Measurements from ENCODE around the gene TK1. TPM values are rescaled to one million over a fixed set of nuclear protein-coding genes. Genes with fewer than 3 reads are reported as not detected.
"Not testable (repeated sequence)": the region's sequence is repeated elsewhere in the genome, so short reads cannot be mapped to it uniquely, and the experiment has no call there.

Gene TK1
- total RNA-seq, 1 experiment from 2014 or later: 340 TPM

- Histone ChIP-seq H3K27ac (ENCODE audit: low read length) (no peak overlapping the region), H3K9me3 (ENCODE audit: low read length) (no peaks in the 10 kb centered on the region), H3K36me3 (ENCODE audit: low read depth, low read length) (peaks cover 31% of the 10 kb centered on the region; the same call in 1 of the 2 replicates), H2AFZ (ENCODE audit: low read length) (no peak overlapping the region), H3K9me2 (replicated peaks; ENCODE audit: low read length) (no peaks in the 10 kb centered on the region), H3F3A (ENCODE audit: low read length, unreplicated experiment) (peaks cover 23% of the 10 kb centered on the region), H3K27me3 (ENCODE audit: low read length) (no peaks in the 10 kb centered on the region), H4K20me1 (ENCODE audit: low read length) (peaks cover 19% of the 10 kb centered on the region), H3K79me2 (ENCODE audit: low read length) (peaks cover 33% of the 10 kb centered on the region), H3K4me3 (ENCODE audit: low read length) (no peak overlapping the region), H3K4me1 (ENCODE audit: insufficient read depth, low read length) (peaks cover 20% of the 10 kb centered on the region), H3K4me2 (ENCODE audit: low read length) (no peak overlapping the region), H3K9ac (ENCODE audit: low read length) (no peak overlapping the region)
- no peak for DNase-seq
- intact Hi-C loops (cut with micrococcal nuclease): no loop called here
- ChIA-PET POLR2A (ENCODE audit: unreplicated experiment) (interaction anchor here (0.6 kb wide), 1 partner anchor 15 kb away, joined by 3 read pairs; the partner anchor contains the start of genes AFMID and TK1), CTCF (no interaction called here)
- TF ChIP-seq, protein P1, sequence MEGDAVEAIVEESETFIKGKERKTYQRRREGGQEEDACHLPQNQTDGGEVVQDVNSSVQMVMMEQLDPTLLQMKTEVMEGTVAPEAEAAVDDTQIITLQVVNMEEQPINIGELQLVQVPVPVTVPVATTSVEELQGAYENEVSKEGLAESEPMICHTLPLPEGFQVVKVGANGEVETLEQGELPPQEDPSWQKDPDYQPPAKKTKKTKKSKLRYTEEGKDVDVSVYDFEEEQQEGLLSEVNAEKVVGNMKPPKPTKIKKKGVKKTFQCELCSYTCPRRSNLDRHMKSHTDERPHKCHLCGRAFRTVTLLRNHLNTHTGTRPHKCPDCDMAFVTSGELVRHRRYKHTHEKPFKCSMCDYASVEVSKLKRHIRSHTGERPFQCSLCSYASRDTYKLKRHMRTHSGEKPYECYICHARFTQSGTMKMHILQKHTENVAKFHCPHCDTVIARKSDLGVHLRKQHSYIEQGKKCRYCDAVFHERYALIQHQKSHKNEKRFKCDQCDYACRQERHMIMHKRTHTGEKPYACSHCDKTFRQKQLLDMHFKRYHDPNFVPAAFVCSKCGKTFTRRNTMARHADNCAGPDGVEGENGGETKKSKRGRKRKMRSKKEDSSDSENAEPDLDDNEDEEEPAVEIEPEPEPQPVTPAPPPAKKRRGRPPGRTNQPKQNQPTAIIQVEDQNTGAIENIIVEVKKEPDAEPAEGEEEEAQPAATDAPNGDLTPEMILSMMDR (conservative IDR thresholded peaks at IDR 0.05; ENCODE audit: low read depth, low read length): no peak
- TF ChIP-seq EZH2 (IDR thresholded peaks at IDR 0.05; ENCODE audit: low read length, unreplicated experiment) (no peak), EZH2phosphoT487 (IDR thresholded peaks at IDR 0.05; ENCODE audit: borderline replicate concordance, low read length) (no peak)
- no TSS peak for BruUV-seq (replicated peaks)
- ATAC-seq: peak; percentile 8; the same call in 1 of the 2 replicates
Measured at GRCh38 chr17:78172249-78173051, 14.4 kb downstream of the TK1 start.

DNA sequence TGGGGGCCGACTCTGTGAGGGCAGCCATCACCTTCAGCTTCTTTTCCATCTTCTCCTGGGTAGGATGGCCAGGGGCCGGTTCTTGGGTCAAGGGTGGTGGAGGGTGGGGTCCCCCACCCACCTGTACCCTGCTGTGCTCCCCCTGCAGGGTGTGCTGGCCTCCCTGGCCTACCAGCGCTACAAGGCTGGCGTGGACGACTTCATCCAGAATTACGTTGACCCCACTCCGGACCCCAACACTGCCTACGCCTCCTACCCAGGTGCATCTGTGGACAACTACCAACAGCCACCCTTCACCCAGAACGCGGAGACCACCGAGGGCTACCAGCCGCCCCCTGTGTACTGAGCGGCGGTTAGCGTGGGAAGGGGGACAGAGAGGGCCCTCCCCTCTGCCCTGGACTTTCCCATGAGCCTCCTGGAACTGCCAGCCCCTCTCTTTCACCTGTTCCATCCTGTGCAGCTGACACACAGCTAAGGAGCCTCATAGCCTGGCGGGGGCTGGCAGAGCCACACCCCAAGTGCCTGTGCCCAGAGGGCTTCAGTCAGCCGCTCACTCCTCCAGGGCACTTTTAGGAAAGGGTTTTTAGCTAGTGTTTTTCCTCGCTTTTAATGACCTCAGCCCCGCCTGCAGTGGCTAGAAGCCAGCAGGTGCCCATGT is 15.1 kb downstream of the TK1 start:
- H3K9me3 ChIP-seq (ENCODE audit: low read length); H3K4me3 ChIP-seq (ENCODE audit: low read length); H2AFZ ChIP-seq (ENCODE audit: low read length); H3K9me2 ChIP-seq (replicated peaks; ENCODE audit: low read length); H3K9ac ChIP-seq (ENCODE audit: low read length); H3K4me2 ChIP-seq (ENCODE audit: low read length); intact Hi-C loops (cut with micrococcal nuclease); CTCF ChIA-PET; H3K27me3 ChIP-seq (ENCODE audit: low read length); ATAC-seq; DNase-seq; H3K27ac ChIP-seq (ENCODE audit: low read length); BruUV-seq (replicated peaks): not testable (repeated sequence)
- peaks cover 20% of the 10 kb centered on the region for H3K4me1 ChIP-seq (ENCODE audit: insufficient read depth, low read length)
- H3K79me2 ChIP-seq (ENCODE audit: low read length): peaks cover 33% of the 10 kb centered on the region
- H4K20me1 ChIP-seq (ENCODE audit: low read length): peaks cover 19% of the 10 kb centered on the region
- POLR2A ChIA-PET (ENCODE audit: unreplicated experiment): interaction anchor here (0.6 kb wide), 1 partner anchor 15 kb away, joined by 3 read pairs; the partner anchor contains the start of genes AFMID and TK1
- H3F3A ChIP-seq (ENCODE audit: low read length, unreplicated experiment): peaks cover 23% of the 10 kb centered on the region
- peaks cover 26% of the 10 kb centered on the region; the same call in 1 of the 2 replicates for H3K36me3 ChIP-seq (ENCODE audit: low read depth, low read length)

- Histone ChIP-seq H3K27ac (ENCODE audit: low read length) (no peak overlapping the region), H3K79me2 (ENCODE audit: low read length) (peaks cover 33% of the 10 kb centered on the region), H3K9me3 (ENCODE audit: low read length) (no peaks in the 10 kb centered on the region), H3F3A (ENCODE audit: low read length, unreplicated experiment) (peaks cover 23% of the 10 kb centered on the region), H3K4me3 (ENCODE audit: low read length) (no peak overlapping the region), H3K9me2 (replicated peaks; ENCODE audit: low read length) (no peaks in the 10 kb centered on the region), H3K4me1 (ENCODE audit: insufficient read depth, low read length) (peaks cover 20% of the 10 kb centered on the region), H4K20me1 (ENCODE audit: low read length) (peaks cover 19% of the 10 kb centered on the region), H3K4me2 (ENCODE audit: low read length) (no peak overlapping the region), H3K36me3 (ENCODE audit: low read depth, low read length) (peaks cover 23% of the 10 kb centered on the region; the same call in 1 of the 2 replicates), H2AFZ (ENCODE audit: low read length) (no peak overlapping the region), H3K27me3 (ENCODE audit: low read length) (no peaks in the 10 kb centered on the region), H3K9ac (ENCODE audit: low read length) (no peak overlapping the region)
- CTCF ChIA-PET: no interaction called here
- intact Hi-C loops (cut with micrococcal nuclease): no loop called here
- ATAC-seq: no peak
- no peak for DNase-seq
- no TSS peak for BruUV-seq (replicated peaks)
- POLR2A ChIA-PET (ENCODE audit: unreplicated experiment): no interaction called here
- TF ChIP-seq, protein P1 (conservative IDR thresholded peaks at IDR 0.05; ENCODE audit: low read depth, low read length): no peak
- TF ChIP-seq EZH2 (IDR thresholded peaks at IDR 0.05; ENCODE audit: low read length, unreplicated experiment): no peak
- TF ChIP-seq EZH2phosphoT487 (IDR thresholded peaks at IDR 0.05; ENCODE audit: borderline replicate concordance, low read length): no peak
Measured at GRCh38 chr17:78170692-78171590, 15.9 kb downstream of the TK1 start.

Measured in PC-3 (cell line).